Prostate gland (tissue), 2 donors: Measurements from ENCODE around the gene WWTR1. TPM values are rescaled to one million over a fixed set of nuclear protein-coding genes. Genes with fewer than 3 reads are reported as not detected.
A peak's percentile ranks its signal among the peaks of the same experiment; 100 is the strongest.

Source experiments
- DNase-seq: peaks from one replicate; pipeline ENCODE4 v3.0.0-alpha.2; 2019; ENCODE audit warnings: low spot score
- H3K27ac ChIP-seq, 2 donors: fragments of 200-600 bp; sonication (generic); 2 replicates each; pipeline ENCODE4 v1.5.1; 2017 to 2019
- H3K27me3 ChIP-seq: fragments of 200-600 bp; sonication (generic); replicated peaks from 2 replicates; pipeline ENCODE4 v1.5.1; 2019; ENCODE audit not compliant: insufficient read depth
- H3K36me3 ChIP-seq, 2 donors: fragments of 200-600 bp; sonication (generic); 1 replicate in 1 of 2; 2 replicates in 1 of 2; pipeline versions ENCODE4 v1.5.1 to v1.8.1; 2017 to 2019
- H3K4me1 ChIP-seq: fragments of 200-600 bp; sonication (generic); replicated peaks from 2 replicates; pipeline ENCODE4 v1.5.1; 2019
- H3K4me3 ChIP-seq, 2 donors: fragments of 200-600 bp; sonication (generic); 2 replicates each; pipeline ENCODE4 v1.5.1; 2017 to 2019
- H3K9me3 ChIP-seq: fragments of 200-600 bp; sonication (generic); 2 replicates; pipeline ENCODE4 v1.5.1; 2017
- POLR2A ChIP-seq: fragments of 450-650 bp; IDR thresholded peaks from one replicate; pipeline ENCODE4 v1.6.1; 2016; ENCODE audit warnings: antibody characterized with exemption, mild to moderate bottlenecking
- POLR2AphosphoS5 ChIP-seq: sonication (generic); formaldehyde crosslinking; IDR thresholded peaks from one replicate; pipeline ENCODE4 v1.6.1; 2017; ENCODE audit warnings: antibody characterized with exemption
- WGBS: methylation state at CpG from one replicate; pipeline ENCODE4 v1.1.5; 2018; 5-methylcytosine and 5-hydroxymethylcytosine counted together
- intact Hi-C: fragments of 100-400 bp; cut with DNase I; formaldehyde crosslinking; loops from one replicate; pipeline ENCODE4 v1.14.2; 2022
- total RNA-seq, 2 donors: library from RNA; depleted of rRNA; stranded (reverse); fragments of >200 nt; gene quantifications; one replicate each; pipeline ENCODE4 v1.1.0, GENCODE V29; 2016
- TF ChIP-seq, protein P1 (sequence below), 4 experiments: fragments of 200-600 bp in 2 of 4; fragments of 450-650 bp in 2 of 4; sonication (generic) in 2 of 4; IDR thresholded peaks; 1 replicate in 3 of 4; 2 replicates in 1 of 4; pipeline ENCODE4 v1.5.1; 2016 to 2019; ENCODE audit warnings: antibody characterized with exemption in 4 of 4, mild to moderate bottlenecking in 2 of 4, moderate library complexity in 2 of 4

WWTR1 gene
- total RNA-seq, 2 donors from 2014 or later: 47.5 to 79.4 TPM

DNA sequence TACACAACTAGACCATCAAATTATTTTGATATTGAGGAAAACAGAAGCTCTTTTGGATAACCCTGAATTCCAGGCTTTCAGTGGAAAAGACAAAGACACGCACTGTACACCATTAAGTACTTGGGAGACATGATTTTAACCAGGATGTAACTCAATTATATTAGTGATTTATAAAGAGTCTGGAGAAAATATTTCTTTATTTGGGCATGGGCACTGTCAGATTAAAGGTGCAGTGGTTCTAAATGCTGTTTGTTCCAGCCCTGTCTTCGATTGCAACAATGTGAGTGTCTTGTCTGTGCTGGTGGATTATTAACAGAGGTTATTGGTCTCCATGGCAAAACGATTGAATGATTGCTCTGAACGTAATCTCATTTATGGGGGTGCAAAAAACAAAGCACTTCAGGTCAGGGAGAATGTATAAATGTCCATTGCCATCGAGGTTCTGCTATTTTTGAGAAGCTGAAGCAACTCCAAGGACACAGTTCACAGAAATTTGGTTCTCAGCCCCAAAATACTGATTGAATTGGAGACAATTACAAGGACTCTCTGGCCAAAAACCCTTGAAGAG is 183.5 kb downstream of the WWTR1 start, which contains the start of gene TM4SF4:
Gene TM4SF4, plus strand, starts transcription at position 448 of the 568 bp plus-strand sequence. CDS start 181 bp downstream, outside the sequence.
- Histone ChIP-seq H3K9me3 (no peaks in the 10 kb centered on the region), H3K27me3 (no peaks in the 10 kb centered on the region), H3K36me3 (no peaks in the 10 kb centered on the region), H3K4me3 (no peak within 1 kb of the TSS), H3K27ac (no peak within 1 kb of the TSS), H3K4me1 (no peaks in the 10 kb centered on the region)
- WGBS: 64% methylated on average over 5 of the region's 5 CpGs
- no peak for DNase-seq
- TF ChIP-seq, protein P1, sequence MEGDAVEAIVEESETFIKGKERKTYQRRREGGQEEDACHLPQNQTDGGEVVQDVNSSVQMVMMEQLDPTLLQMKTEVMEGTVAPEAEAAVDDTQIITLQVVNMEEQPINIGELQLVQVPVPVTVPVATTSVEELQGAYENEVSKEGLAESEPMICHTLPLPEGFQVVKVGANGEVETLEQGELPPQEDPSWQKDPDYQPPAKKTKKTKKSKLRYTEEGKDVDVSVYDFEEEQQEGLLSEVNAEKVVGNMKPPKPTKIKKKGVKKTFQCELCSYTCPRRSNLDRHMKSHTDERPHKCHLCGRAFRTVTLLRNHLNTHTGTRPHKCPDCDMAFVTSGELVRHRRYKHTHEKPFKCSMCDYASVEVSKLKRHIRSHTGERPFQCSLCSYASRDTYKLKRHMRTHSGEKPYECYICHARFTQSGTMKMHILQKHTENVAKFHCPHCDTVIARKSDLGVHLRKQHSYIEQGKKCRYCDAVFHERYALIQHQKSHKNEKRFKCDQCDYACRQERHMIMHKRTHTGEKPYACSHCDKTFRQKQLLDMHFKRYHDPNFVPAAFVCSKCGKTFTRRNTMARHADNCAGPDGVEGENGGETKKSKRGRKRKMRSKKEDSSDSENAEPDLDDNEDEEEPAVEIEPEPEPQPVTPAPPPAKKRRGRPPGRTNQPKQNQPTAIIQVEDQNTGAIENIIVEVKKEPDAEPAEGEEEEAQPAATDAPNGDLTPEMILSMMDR (IDR thresholded peaks at IDR 0.05): no peak
- TF ChIP-seq POLR2A: no peak
- no peak for TF ChIP-seq POLR2AphosphoS5
- intact Hi-C loops: loop anchor here (10.0 kb wide), 1 partner anchor 520 kb away; no protein-coding TSS in a partner anchor

DNA sequence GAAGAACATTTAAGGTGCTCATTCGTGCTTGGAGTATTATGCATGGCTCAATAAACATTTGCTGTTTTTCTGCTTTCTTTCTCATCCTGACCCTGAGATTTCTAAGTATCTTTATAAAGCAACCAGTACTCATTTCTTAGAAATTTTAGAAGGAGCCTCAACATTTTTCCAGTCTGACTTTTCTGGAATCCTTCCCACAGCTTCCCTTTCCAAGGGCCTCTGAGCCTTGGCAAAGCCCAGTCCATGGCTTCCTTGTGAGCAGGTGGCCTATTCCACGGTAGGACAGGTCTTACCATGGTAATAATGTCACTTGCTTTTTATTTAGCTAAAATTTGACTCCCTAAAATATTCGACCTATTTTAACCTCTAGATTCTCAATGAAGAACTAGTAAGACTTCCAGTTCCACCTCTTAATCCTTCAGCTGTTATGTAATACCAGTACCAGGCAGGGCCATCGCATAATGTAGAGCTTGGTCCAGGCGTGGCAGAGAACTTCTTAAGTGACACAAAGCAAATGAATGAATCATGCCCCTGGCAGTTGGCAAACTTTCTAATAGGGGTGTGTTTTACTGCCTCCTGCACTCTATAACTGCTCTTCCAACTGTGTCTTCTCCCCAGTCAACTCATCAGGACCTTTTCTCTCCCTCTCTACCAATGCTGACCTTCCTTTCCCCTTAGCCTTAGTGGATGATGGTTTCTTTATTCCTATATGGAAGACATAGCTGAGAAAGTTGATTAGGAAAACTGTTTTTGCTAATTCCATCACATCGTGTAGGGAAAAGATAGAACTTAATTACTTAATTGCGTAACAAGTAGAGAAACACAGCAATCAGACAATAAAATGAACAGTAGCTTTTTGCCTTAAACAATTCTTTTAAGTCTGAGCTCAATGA is 184.2 kb downstream of the WWTR1 start:
- peak; percentile 79 for DNase-seq
- Histone ChIP-seq H3K9me3 (no peaks in the 10 kb centered on the region), H3K4me3 (no peak overlapping the region), H3K36me3 (no peaks in the 10 kb centered on the region), H3K27ac (no peak overlapping the region), H3K27me3 (no peaks in the 10 kb centered on the region), H3K4me1 (no peaks in the 10 kb centered on the region)
- TF ChIP-seq POLR2AphosphoS5 (peak; percentile 61), POLR2A (no peak)
- intact Hi-C loops: loop anchor here (10.0 kb wide), 1 partner anchor 519 kb away; no protein-coding TSS in a partner anchor
- 39% methylated on average over 7 of the region's 7 CpGs for WGBS

DNA sequence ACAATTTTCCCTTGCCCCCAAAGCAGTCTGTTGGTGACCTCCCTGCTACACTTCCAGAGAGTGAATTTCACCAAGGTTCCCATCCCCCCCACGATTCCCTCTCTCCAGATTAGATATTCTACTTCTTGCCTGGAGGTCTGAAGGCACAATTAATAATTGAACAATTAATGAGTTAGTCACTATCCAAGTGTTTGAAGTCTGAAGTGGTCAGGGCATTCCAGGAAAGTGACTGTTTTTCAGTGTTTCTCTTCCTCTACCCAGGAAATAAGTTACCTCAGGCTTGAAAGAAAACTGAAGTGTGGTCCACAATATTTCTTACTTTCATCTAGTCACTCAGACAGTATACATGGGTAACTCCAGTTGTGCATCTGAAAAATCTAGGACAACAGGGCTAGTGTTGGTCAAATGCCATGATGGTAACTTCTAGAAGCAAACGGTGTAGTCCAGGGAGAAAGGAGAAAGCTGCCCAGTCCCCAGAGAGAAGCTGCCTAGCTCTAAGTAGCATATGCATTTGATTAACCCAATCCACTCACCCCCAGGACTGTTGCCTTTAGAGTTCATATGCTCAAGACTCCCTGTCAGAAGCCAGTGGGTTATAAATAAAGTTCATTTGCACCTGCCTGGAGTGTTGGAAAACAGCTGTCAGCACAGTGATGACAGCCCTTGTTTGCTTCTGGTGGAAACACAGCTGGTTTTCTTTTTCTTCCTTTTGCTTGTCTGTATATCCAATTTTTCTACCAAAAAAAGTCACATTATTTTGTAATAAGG is 185.6 kb downstream of the WWTR1 start:
- 67% methylated on average over 2 of the region's 2 CpGs for WGBS
- Histone ChIP-seq H3K27me3 (no peaks in the 10 kb centered on the region), H3K9me3 (no peaks in the 10 kb centered on the region), H3K36me3 (no peaks in the 10 kb centered on the region), H3K27ac (no peak overlapping the region), H3K4me3 (no peak overlapping the region), H3K4me1 (no peaks in the 10 kb centered on the region)
- no peak for DNase-seq
- no peak for TF ChIP-seq POLR2A
- no peak for TF ChIP-seq POLR2AphosphoS5
- TF ChIP-seq, protein P1 (IDR thresholded peaks at IDR 0.05): no peak
- intact Hi-C loops: loop anchor here (10.0 kb wide), 1 partner anchor 517 kb away; no protein-coding TSS in a partner anchor

DNA sequence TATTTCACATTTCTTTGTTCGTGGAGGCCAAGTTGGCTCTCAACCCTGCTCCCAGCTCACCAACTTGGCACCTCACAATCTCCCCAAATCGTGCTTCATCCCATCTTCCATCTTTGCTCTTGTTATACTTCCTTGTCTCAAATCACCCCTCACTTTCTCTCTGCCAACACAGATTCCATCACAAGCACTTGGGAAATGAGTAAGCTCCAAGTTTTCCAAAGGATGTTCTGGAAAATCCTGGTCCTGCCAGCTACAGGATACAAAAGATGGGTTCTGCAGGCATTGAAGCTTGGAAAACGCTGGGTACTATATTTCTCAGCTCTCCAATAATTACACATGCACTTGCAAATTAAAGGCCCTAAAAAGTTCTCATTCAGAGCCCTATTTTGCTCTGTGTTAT is 187.4 kb downstream of the WWTR1 start:
- intact Hi-C loops: loop anchor here (10.0 kb wide), 1 partner anchor 516 kb away; no protein-coding TSS in a partner anchor
- H3K4me1 ChIP-seq: no peaks in the 10 kb centered on the region
- DNase-seq: no peak

More for the DNA sequence above, 187.4 kb downstream of the WWTR1 start:
- Histone ChIP-seq H3K36me3 (no peaks in the 10 kb centered on the region), H3K27me3 (no peaks in the 10 kb centered on the region), H3K9me3 (no peaks in the 10 kb centered on the region), H3K4me3 (no peak overlapping the region), H3K27ac (no peak overlapping the region)
- 62% methylated on average over 3 of the region's 3 CpGs for WGBS
- TF ChIP-seq POLR2A (no peak), POLR2AphosphoS5 (no peak)
- TF ChIP-seq, protein P1 (IDR thresholded peaks at IDR 0.05): no peak
